ENCODE data around the gene HES1.
A peak's percentile ranks its signal among the peaks of the same experiment; 100 is the strongest.

- TF ChIP-seq CTCF (IDR thresholded peaks at IDR 0.05; ENCODE audit: low read depth, low read length, missing input control) (no peak), RAD21 (IDR thresholded peaks at IDR 0.05) (peak; percentile 63 to 73), SP1 (IDR thresholded peaks at IDR 0.05) (peak; percentile 75), TAF1 (conservative IDR thresholded peaks at IDR 0.05) (no peak), NR2F2 (IDR thresholded peaks at IDR 0.05) (peak; percentile 43), HNF4G (IDR thresholded peaks at IDR 0.05) (peak; percentile 13), GABPA (IDR thresholded peaks at IDR 0.05 in 1 of 2, conservative IDR thresholded peaks at IDR 0.05 in 1 of 2) (no peak), FOXA1 (IDR thresholded peaks at IDR 0.05) (peak; percentile 61)
- TF ChIP-seq, protein P1, sequence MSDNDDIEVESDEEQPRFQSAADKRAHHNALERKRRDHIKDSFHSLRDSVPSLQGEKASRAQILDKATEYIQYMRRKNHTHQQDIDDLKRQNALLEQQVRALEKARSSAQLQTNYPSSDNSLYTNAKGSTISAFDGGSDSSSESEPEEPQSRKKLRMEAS (IDR thresholded peaks at IDR 0.05) = peak; percentile 82
- TF ChIP-seq, protein P2, sequence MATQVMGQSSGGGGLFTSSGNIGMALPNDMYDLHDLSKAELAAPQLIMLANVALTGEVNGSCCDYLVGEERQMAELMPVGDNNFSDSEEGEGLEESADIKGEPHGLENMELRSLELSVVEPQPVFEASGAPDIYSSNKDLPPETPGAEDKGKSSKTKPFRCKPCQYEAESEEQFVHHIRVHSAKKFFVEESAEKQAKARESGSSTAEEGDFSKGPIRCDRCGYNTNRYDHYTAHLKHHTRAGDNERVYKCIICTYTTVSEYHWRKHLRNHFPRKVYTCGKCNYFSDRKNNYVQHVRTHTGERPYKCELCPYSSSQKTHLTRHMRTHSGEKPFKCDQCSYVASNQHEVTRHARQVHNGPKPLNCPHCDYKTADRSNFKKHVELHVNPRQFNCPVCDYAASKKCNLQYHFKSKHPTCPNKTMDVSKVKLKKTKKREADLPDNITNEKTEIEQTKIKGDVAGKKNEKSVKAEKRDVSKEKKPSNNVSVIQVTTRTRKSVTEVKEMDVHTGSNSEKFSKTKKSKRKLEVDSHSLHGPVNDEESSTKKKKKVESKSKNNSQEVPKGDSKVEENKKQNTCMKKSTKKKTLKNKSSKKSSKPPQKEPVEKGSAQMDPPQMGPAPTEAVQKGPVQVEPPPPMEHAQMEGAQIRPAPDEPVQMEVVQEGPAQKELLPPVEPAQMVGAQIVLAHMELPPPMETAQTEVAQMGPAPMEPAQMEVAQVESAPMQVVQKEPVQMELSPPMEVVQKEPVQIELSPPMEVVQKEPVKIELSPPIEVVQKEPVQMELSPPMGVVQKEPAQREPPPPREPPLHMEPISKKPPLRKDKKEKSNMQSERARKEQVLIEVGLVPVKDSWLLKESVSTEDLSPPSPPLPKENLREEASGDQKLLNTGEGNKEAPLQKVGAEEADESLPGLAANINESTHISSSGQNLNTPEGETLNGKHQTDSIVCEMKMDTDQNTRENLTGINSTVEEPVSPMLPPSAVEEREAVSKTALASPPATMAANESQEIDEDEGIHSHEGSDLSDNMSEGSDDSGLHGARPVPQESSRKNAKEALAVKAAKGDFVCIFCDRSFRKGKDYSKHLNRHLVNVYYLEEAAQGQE (IDR thresholded peaks at IDR 0.05) = peak; percentile 18
Observed at GRCh38 chr3:194129581-194130133, 6.3 kb upstream of the HES1 start.
